OCI-LY3 (cell line): ENCODE data around the gene CTBS.
"Not testable (repeated sequence)": the region's sequence is repeated elsewhere in the genome, so short reads cannot be mapped to it uniquely, and the experiment has no call there.

Source experiments
- H2AFZ ChIP-seq: fragments of 200-600, 300-600 bp; shearing (Covaris generic); 2 replicates; pipeline ENCODE4 v1.6.0; 2014; ENCODE audit warnings: antibody characterized with exemption, low read depth, low read length
- H3K27ac ChIP-seq: fragments of 200-600, 300-600 bp; sonication (generic); 2 replicates; pipeline ENCODE4 v1.5.1; 2014; ENCODE audit warnings: mild to moderate bottlenecking, low read length, moderate library complexity, mixed read lengths
- H3K27me3 ChIP-seq: fragments of 200-600, 300-600 bp; sonication (generic); 2 replicates; pipeline ENCODE4 v1.6.1; 2014; ENCODE audit warnings: low read depth, low read length, mixed read lengths
- H3K36me3 ChIP-seq: fragments of 200-600, 300-600 bp; sonication (generic); replicated peaks from 2 replicates; pipeline ENCODE3; 2014; ENCODE audit warnings: low read depth, low read length, mixed read lengths
- H3K4me1 ChIP-seq: fragments of 300-600, 200-600 bp; sonication (generic); 2 replicates; pipeline ENCODE4 v1.6.1; 2014; ENCODE audit warnings: low read length, mixed read lengths
- H3K4me2 ChIP-seq: fragments of 200-600, 300-600 bp; sonication (generic); 2 replicates; pipeline ENCODE4 v1.6.1; 2014; ENCODE audit warnings: low read length, mixed read lengths
- H3K4me3 ChIP-seq: fragments of 300-600, 200-600 bp; sonication (generic); 2 replicates; pipeline ENCODE4 v1.5.1; 2014; ENCODE audit warnings: antibody characterized with exemption, mild to moderate bottlenecking, low read length, moderate library complexity
- H3K79me2 ChIP-seq: fragments of 300-600, 200-600 bp; shearing (Covaris generic); 2 replicates; pipeline ENCODE4 v1.6.1; 2014; ENCODE audit warnings: mild to moderate bottlenecking, low read length, mixed read lengths
- H3K9ac ChIP-seq: fragments of 300-600, 200-600 bp; shearing (Covaris generic); 2 replicates; pipeline ENCODE4 v1.6.0; 2014; ENCODE audit warnings: mild to moderate bottlenecking, low read length, moderate library complexity
- H3K9me3 ChIP-seq: fragments of 200-600, 300-600 bp; shearing (Covaris generic); 2 replicates; pipeline ENCODE4 v1.6.1; 2014; ENCODE audit warnings: low read length, mixed read lengths; ENCODE audit not compliant: insufficient read depth
- H4K20me1 ChIP-seq: fragments of 200-600, 300-600 bp; sonication (generic); 2 replicates; pipeline ENCODE4 v1.6.1; 2016; ENCODE audit warnings: low read length, mixed read lengths; ENCODE audit not compliant: insufficient read depth
- CTCF ChIP-seq: fragments of 200-600, 300-600 bp; sonication (generic); IDR thresholded peaks from 2 replicates; pipeline ENCODE4 v1.5.1; 2014; ENCODE audit warnings: antibody characterized with exemption, low read length, low read depth
- EZH2phosphoT487 ChIP-seq: fragments of 200-600 bp; shearing (Covaris generic); IDR thresholded peaks from 2 replicates; pipeline ENCODE4 v1.6.1; 2018; ENCODE audit warnings: antibody characterized with exemption, mixed run types, low read depth

Gene CTBS

DNA sequence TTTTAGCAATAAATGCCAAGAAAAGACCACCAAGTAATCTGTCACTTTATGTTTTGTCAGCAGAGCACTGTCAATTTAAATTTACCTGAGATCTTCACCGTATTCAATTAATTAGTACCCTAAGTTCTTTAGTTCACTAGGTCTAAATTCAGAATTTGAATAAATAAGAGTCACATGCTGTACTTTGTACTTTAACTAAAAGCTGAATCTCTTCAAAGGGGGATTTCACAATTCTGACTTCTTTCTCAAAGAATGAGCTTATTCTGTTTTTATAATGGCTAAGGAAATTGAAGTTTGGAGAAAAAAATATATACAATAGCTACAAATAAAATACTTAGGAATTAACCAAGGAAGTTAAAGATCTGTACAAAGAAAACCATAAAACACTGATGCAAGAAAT is 65.7 kb downstream of the CTBS start:
- Histone ChIP-seq H3K27ac (no peak overlapping the region), H4K20me1 (peaks cover 14% of the 10 kb centered on the region), H3K4me2 (no peak overlapping the region), H2AFZ (no peak overlapping the region), H3K4me3 (no peak overlapping the region), H3K9ac (no peak overlapping the region), H3K4me1 (peaks cover 15% of the 10 kb centered on the region), H3K36me3 (peaks cover 3% of the 10 kb centered on the region), H3K79me2 (peaks cover 22% of the 10 kb centered on the region), H3K9me3 (no peaks in the 10 kb centered on the region), H3K27me3 (no peaks in the 10 kb centered on the region)
- TF ChIP-seq CTCF (no peak), EZH2phosphoT487 (no peak)

- H3K9ac ChIP-seq, H3K27ac ChIP-seq: not testable (repeated sequence)
Measured at GRCh38 chr1:84507887-84508286, 66.4 kb downstream of the CTBS start.

DNA sequence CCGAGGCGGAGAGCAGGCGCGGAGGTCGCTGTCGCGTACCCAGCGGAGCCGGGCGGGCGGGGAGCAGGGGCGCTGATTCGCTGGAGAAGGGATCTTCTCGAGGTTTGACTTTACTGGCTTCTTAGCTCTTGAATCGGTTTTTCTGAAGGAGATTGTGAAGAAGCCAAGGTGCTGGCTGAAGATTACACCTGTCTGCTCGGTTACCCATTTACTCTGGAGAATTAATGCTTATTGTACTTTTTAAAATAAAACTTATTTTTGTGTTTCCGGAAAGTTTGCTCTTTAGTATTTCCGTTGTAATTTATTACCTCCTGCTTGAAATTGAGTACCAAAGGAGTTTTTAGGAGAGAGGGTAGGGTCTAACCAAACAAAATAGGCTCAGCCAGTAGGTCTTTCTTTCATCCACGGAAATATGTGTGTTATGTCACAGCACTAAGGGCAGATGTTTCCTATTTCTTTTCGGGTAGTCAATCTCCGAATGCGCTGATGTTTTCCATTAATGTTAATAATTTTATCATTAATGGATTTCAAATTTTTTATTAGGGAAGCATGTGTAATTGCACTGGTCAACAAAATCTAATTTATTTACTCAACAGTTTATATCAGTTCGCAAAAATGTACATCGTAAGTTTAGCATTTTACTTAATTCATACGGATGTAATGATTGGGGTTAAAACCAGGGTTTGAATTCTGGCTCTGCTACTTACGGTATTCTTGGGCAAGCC is 67.3 kb downstream of the CTBS start:
- H3K27me3 ChIP-seq: no peaks in the 10 kb centered on the region
- H3K79me2 ChIP-seq: peaks cover 37% of the 10 kb centered on the region
- peak overlapping the region; percentile 92 for H3K9ac ChIP-seq
- peaks cover 3% of the 10 kb centered on the region for H3K36me3 ChIP-seq
- H2AFZ ChIP-seq: peak overlapping the region; percentile 72
- peak overlapping the region; percentile 92 for H3K27ac ChIP-seq
- H3K4me2 ChIP-seq: peak overlapping the region; percentile 88
- no peak for TF ChIP-seq EZH2phosphoT487
- TF ChIP-seq CTCF: no peak
- H3K4me3 ChIP-seq: peak overlapping the region; percentile 93
- H3K9me3 ChIP-seq: no peaks in the 10 kb centered on the region
- peaks cover 25% of the 10 kb centered on the region for H4K20me1 ChIP-seq
- H3K4me1 ChIP-seq: peaks cover 15% of the 10 kb centered on the region

More at GRCh38 chr1:84507887-84508286, 66.4 kb downstream of the CTBS start:
- Histone ChIP-seq H3K79me2 (peaks cover 28% of the 10 kb centered on the region), H3K4me1 (peaks cover 15% of the 10 kb centered on the region), H4K20me1 (peaks cover 20% of the 10 kb centered on the region)
- H3K4me3 ChIP-seq, H2AFZ ChIP-seq, H3K9me3 ChIP-seq, H3K27me3 ChIP-seq, H3K36me3 ChIP-seq, H3K4me2 ChIP-seq: not testable (repeated sequence)

GRCh38 chr1:84506002-84506728 is 68.1 kb downstream of the CTBS start, which contains the start of the genes GNG5 and SPATA1:
TSS of gene GNG5 (minus strand) at chr1:84506581. CDS start at chr1:84506091, 490 bp downstream.
TSS of gene SPATA1 (plus strand) at chr1:84506386. CDS start at chr1:84516360, 9,974 bp downstream.
- Histone ChIP-seq H3K79me2 (peaks cover 37% of the 10 kb centered on the region), H3K4me1 (peaks cover 15% of the 10 kb centered on the region), H3K9ac (peak within 1 kb of the TSS; percentile 92), H3K27me3 (no peaks in the 10 kb centered on the region), H3K4me3 (peak within 1 kb of the TSS; percentile 93), H4K20me1 (peaks cover 25% of the 10 kb centered on the region), H3K27ac (peak within 1 kb of the TSS; percentile 92), H3K4me2 (peak within 1 kb of the TSS; percentile 88), H3K36me3 (peaks cover 4% of the 10 kb centered on the region), H2AFZ (peak within 1 kb of the TSS; percentile 72), H3K9me3 (no peaks in the 10 kb centered on the region)
- TF ChIP-seq CTCF: no peak
- no peak for TF ChIP-seq EZH2phosphoT487
